H1 (cell line): ENCODE data around the gene WASHC4. TPM values are rescaled to one million over a fixed set of nuclear protein-coding genes. Genes with fewer than 3 reads are reported as not detected.

ENCODE experiments used
- CTCF ChIA-PET: fragments of 300-600 bp; sonication (Branson Sonifier 250); formaldehyde crosslinking; loops from one replicate; lab custom pipeline; 2021; ENCODE audit not compliant: partially characterized antibody; lab: Charles Lee
- POLR2A ChIA-PET: fragments of 300-600 bp; sonication (Branson Sonifier 250); formaldehyde crosslinking; loops from one replicate; lab custom pipeline; 2021; ENCODE audit warnings: inconsistent platforms; ENCODE audit not compliant: partially characterized antibody; lab: Charles Lee
- DNase-seq, 2 experiments: peaks; one replicate each; pipeline versions ENCODE4 v3.0.0 to v3.0.0-alpha.2; 2010 to 2022; ENCODE audit warnings: low spot score in 2 of 2, low read depth in 1 of 2, mixed read lengths in 1 of 2
- FAIRE-seq: peaks from 2 replicates; lab custom pipeline; 2011; peaks lifted over from hg19 to GRCh38; lab: Jason Lieb, UNC
- H2AFZ ChIP-seq: 2 replicates; pipeline ENCODE4 v1.8.1; 2012; ENCODE audit warnings: low read length, inconsistent platforms
- H2AK5ac ChIP-seq: 2 replicates; pipeline ENCODE4 v1.6.1; 2013; ENCODE audit warnings: low read depth, low read length
- H2BK120ac ChIP-seq: replicated peaks from 2 replicates; pipeline ENCODE3; 2013; ENCODE audit warnings: low read depth, low read length, inconsistent platforms
- H2BK12ac ChIP-seq: 2 replicates; pipeline ENCODE4 v1.6.1; 2013; ENCODE audit warnings: low read depth, low read length
- H2BK15ac ChIP-seq: 2 replicates; pipeline ENCODE4 v1.6.1; 2013; ENCODE audit warnings: low read length
- H2BK20ac ChIP-seq: 2 replicates; pipeline ENCODE4 v1.6.1; 2013; ENCODE audit warnings: low read length
- H2BK5ac ChIP-seq: 2 replicates; pipeline ENCODE4 v1.6.1; 2013; ENCODE audit warnings: low read depth, low read length
- H3K14ac ChIP-seq: 2 replicates; pipeline ENCODE4 v1.6.1; 2013; ENCODE audit warnings: inconsistent platforms; ENCODE audit not compliant: insufficient read length
- H3K18ac ChIP-seq: 2 replicates; pipeline ENCODE4 v1.6.1; 2013; ENCODE audit warnings: low read length; ENCODE audit errors: extremely low read depth
- H3K23ac ChIP-seq: 2 replicates; pipeline ENCODE4 v1.6.1; 2013; ENCODE audit warnings: inconsistent platforms; ENCODE audit not compliant: insufficient read length
- H3K23me2 ChIP-seq: 2 replicates; pipeline ENCODE4 v1.6.1; 2013; ENCODE audit warnings: low read depth, low read length
- H3K27ac ChIP-seq: 2 replicates; pipeline ENCODE4 v1.6.1; 2011; ENCODE audit warnings: low read depth, low read length, inconsistent platforms
- H3K27me3 ChIP-seq, 4 experiments: replicated peaks in 1 of 4; 1 replicate in 1 of 4; 2 replicates in 3 of 4; pipeline versions ENCODE4 v1.6.1 to v1.8.1; 2011 to 2013; ENCODE audit warnings: low read length in 3 of 4, mild to moderate bottlenecking in 3 of 4, inconsistent platforms in 2 of 4, mixed read lengths in 2 of 4, moderate library complexity in 1 of 4; ENCODE audit not compliant: control insufficient read depth in 3 of 4, insufficient read depth in 3 of 4; ENCODE audit errors: extremely low read depth in 1 of 4
- H3K36me3 ChIP-seq, 4 experiments: 2 replicates each; pipeline versions ENCODE4 v1.6.1 to v1.8.1; 2011 to 2013; ENCODE audit warnings: mild to moderate bottlenecking in 4 of 4, low read length in 3 of 4, moderate library complexity in 2 of 4, control low read depth in 1 of 4, inconsistent platforms in 1 of 4; ENCODE audit not compliant: insufficient read depth in 4 of 4, control insufficient read depth in 2 of 4
- H3K4ac ChIP-seq: replicated peaks from 2 replicates; pipeline ENCODE3; 2013; ENCODE audit warnings: low read length, low read depth, mixed read lengths, inconsistent platforms; ENCODE audit not compliant: insufficient read length
- H3K4me1 ChIP-seq, 4 experiments: replicated peaks in 1 of 4; 1 replicate in 1 of 4; 2 replicates in 3 of 4; pipeline versions ENCODE4 v1.6.1 to v1.8.1; 2011 to 2013; ENCODE audit warnings: low read length in 3 of 4, inconsistent platforms in 2 of 4, mixed read lengths in 1 of 4; ENCODE audit not compliant: insufficient read depth in 4 of 4, control insufficient read depth in 3 of 4
- H3K4me2 ChIP-seq, 2 experiments: 2 replicates each; pipeline versions ENCODE4 v1.6.1 to v1.8.1; 2011 to 2013; ENCODE audit warnings: low read depth in 2 of 2, low read length in 2 of 2, control low read depth in 1 of 2, inconsistent platforms in 1 of 2, mild to moderate bottlenecking in 1 of 2; ENCODE audit not compliant: insufficient read depth in 1 of 2
- H3K4me3 ChIP-seq, 4 experiments: fragments of 200-600, 300-600 bp in 1 of 4; sonication (generic), shearing (Covaris generic), sonication (Bioruptor Twin) in 1 of 4; 2 replicates each; pipeline versions ENCODE4 v1.5.1 to v1.8.1; 2011 to 2016; ENCODE audit warnings: low read length in 4 of 4, low read depth in 3 of 4, control low read depth in 2 of 4, inconsistent platforms in 2 of 4, mild to moderate bottlenecking in 2 of 4, mixed read lengths in 1 of 4, moderate library complexity in 1 of 4; ENCODE audit not compliant: insufficient read depth in 2 of 4; ENCODE audit errors: extremely low read depth in 1 of 4
- H3K56ac ChIP-seq: replicated peaks from 2 replicates; pipeline ENCODE3; 2013; ENCODE audit warnings: low read depth, mild to moderate bottlenecking, mixed read lengths, low read length, inconsistent platforms; ENCODE audit not compliant: insufficient read length
- H3K79me1 ChIP-seq: 2 replicates; pipeline ENCODE4 v1.6.1; 2013; ENCODE audit warnings: low read depth, low read length, control low read depth
- H3K79me2 ChIP-seq, 2 experiments: 2 replicates each; pipeline versions ENCODE4 v1.6.1 to v1.8.1; 2012 to 2013; ENCODE audit warnings: low read length in 2 of 2, mild to moderate bottlenecking in 2 of 2, inconsistent platforms in 1 of 2; ENCODE audit not compliant: insufficient read depth in 2 of 2, control insufficient read depth in 1 of 2
- H3K9ac ChIP-seq, 4 experiments: replicated peaks in 1 of 4; 1 replicate in 1 of 4; 2 replicates in 3 of 4; pipeline versions ENCODE4 v1.6.1 to v1.8.1; 2011 to 2013; ENCODE audit warnings: low read depth in 3 of 4, low read length in 3 of 4, control low read depth in 2 of 4, mild to moderate bottlenecking in 2 of 4, moderate library complexity in 2 of 4, inconsistent platforms in 1 of 4; ENCODE audit errors: extremely low read depth in 1 of 4
- H3K9me3 ChIP-seq, 2 experiments: 2 replicates each; pipeline versions ENCODE4 v1.6.1 to v1.8.1; 2012 to 2013; ENCODE audit warnings: mild to moderate bottlenecking in 2 of 2, moderate library complexity in 2 of 2, control low read depth in 1 of 2, inconsistent platforms in 1 of 2, low read depth in 1 of 2, low read length in 1 of 2, mixed read lengths in 1 of 2; ENCODE audit not compliant: insufficient read depth in 2 of 2
- H4K20me1 ChIP-seq, 2 experiments: replicated peaks in 1 of 2; 2 replicates each; pipeline versions ENCODE3 to v1.8.1; 2011 to 2013; ENCODE audit warnings: inconsistent platforms in 2 of 2, low read length in 2 of 2, mild to moderate bottlenecking in 1 of 2; ENCODE audit not compliant: insufficient read depth in 2 of 2, control insufficient read depth in 1 of 2
- H4K5ac ChIP-seq: 2 replicates; pipeline ENCODE4 v1.6.1; 2013; ENCODE audit warnings: low read length, low read depth, mixed read lengths, inconsistent platforms; ENCODE audit not compliant: insufficient read length
- H4K8ac ChIP-seq: 2 replicates; pipeline ENCODE4 v1.8.0; 2013; ENCODE audit warnings: mild to moderate bottlenecking, moderate library complexity, low read length, inconsistent platforms; ENCODE audit not compliant: insufficient read depth; ENCODE audit errors: extremely low read depth
- H4K91ac ChIP-seq: replicated peaks from 2 replicates; pipeline ENCODE3; 2013; ENCODE audit warnings: low read length, mixed read lengths, inconsistent platforms; ENCODE audit not compliant: insufficient read length
- FOSL1 ChIP-seq: IDR thresholded peaks from 2 replicates; pipeline ENCODE4 v1.6.1; 2011; ENCODE audit warnings: mild to moderate bottlenecking, low read depth, low read length, moderate library complexity; ENCODE audit not compliant: insufficient read depth
- WGBS, 2 experiments: shearing (Covaris generic) in 1 of 2; methylation state at CpG; one replicate each; pipeline versions ENCODE4 v1.1.6 to v1.1.7; 2013 to 2015; ENCODE audit warnings: low lambda C conversion rate in 2 of 2, mixed read lengths in 2 of 2, inconsistent platforms in 1 of 2, low coverage in 1 of 2, missing lambda C conversion rate in 1 of 2; ENCODE audit not compliant: insufficient replicate concordance in 2 of 2, insufficient coverage in 1 of 2, insufficient read length in 1 of 2; ENCODE audit errors: extremely low coverage in 1 of 2, missing lambda C conversion rate in 1 of 2; 5-methylcytosine and 5-hydroxymethylcytosine counted together
- polyA plus RNA-seq, 7 experiments: library from polyadenylated mRNA; depleted of rRNA in 3 of 7; stranded (reverse) in 5 of 7; unstranded in 2 of 7; fragments of >200 nt in 5 of 7; fragments of 200-250 nt in 2 of 7; gene quantifications; 1 replicate in 5 of 7; 2 replicates in 1 of 7; 4 replicates in 1 of 7; pipeline versions ENCODE4 v1.2.1 to v1.2.3, GENCODE V29; 2011 to 2013; ENCODE audit warnings: missing spikeins in 2 of 7, mixed read lengths in 2 of 7
- total RNA-seq: library from RNA; stranded (reverse); fragmentation: NEBNext Ultra II Directional; extraction: Animal tissue kit (Norgen Biotek cat#: 25700); gene quantifications from 2 replicates; pipeline ENCODE4 v1.2.1, GENCODE V29; 2021

The WASHC4 gene
- total and polyA plus RNA-seq, 2 of the 8 experiments (the other 6 are each of a cell fraction or from before 2014, with no cell fraction given) = 13.0 to 38.5 TPM

DNA sequence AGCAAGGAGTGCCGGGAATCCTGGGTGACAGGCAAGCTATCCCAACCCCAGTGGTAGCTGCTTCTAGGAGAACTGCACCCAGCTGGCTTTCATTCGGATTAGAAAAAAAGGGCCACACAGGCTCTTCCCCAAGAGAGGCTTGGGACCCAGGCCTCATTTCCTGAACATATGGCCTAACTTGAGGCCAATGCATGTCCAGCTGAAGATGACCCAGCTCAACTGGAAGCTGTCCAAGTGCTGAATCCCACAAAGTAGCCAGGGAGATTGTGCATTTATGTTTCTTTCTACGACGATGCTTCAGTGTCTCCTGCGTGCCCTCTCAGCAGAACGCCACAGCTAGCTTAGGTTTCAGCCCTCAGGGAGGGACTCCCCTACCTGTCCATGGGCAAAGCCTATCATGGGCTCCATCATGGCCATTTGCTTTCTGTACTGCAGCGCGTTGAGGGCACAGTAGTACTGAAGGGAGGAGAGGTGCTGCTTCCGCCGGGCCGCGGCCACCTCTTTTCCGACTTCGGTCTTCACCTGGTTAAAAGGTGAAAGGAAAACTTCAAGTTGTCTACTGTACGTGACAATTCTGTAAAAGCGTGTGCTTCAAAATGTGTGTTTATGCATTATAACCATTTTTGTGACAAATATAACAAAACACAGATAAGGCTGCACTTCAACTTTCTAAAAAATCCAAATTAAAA is 99.3 kb downstream of the WASHC4 start:
- no peak overlapping the region for H3K9ac ChIP-seq
- H3K14ac ChIP-seq = no peak overlapping the region
- no peak overlapping the region for H3K4ac ChIP-seq
- no peak overlapping the region for H2BK5ac ChIP-seq
- H2BK20ac ChIP-seq = no peak overlapping the region
- WGBS, 2 experiments = 90% methylated on average over 16 of the region's 16 CpGs; no CpG with 5 or more reads in 1 of the 2 experiments
- H3K4me2 ChIP-seq = no peak overlapping the region
- no peaks in the 10 kb centered on the region for H3K79me1 ChIP-seq
- no peak overlapping the region for H2AK5ac ChIP-seq
- H4K20me1 ChIP-seq = peaks cover 0 to 1% of the 10 kb centered on the region in 2 experiments
- H2BK120ac ChIP-seq = no peak overlapping the region
- H3K4me1 ChIP-seq = no peaks in the 10 kb centered on the region
- H3K23me2 ChIP-seq = no peaks in the 10 kb centered on the region
- H3K23ac ChIP-seq = no peak overlapping the region
- H2BK12ac ChIP-seq = no peak overlapping the region
- H2AFZ ChIP-seq = no peak overlapping the region
- FAIRE-seq (no peak), DNase-seq (no peak)
- H3K27me3 ChIP-seq = no peaks in the 10 kb centered on the region
- TF ChIP-seq FOSL1 = no peak
- no peaks in the 10 kb centered on the region for H3K79me2 ChIP-seq
- no peak overlapping the region for H4K8ac ChIP-seq
- H3K18ac ChIP-seq = no peak overlapping the region
- H3K27ac ChIP-seq = no peak overlapping the region
- ChIA-PET POLR2A (interaction anchor here (0.6 to 1.0 kb wide), 3 partner anchors 12 to 29 kb away, joined by 3 to 4 read pairs (median 3); partner anchors contain the start of gene APPL2), CTCF (interaction anchor here (1.8 kb wide), 1 partner anchor 14 kb away, joined by 5 read pairs; no protein-coding TSS in a partner anchor)
- H4K5ac ChIP-seq = no peak overlapping the region
- H2BK15ac ChIP-seq = no peak overlapping the region
- peaks cover 0 to 15% (median 5%) of the 10 kb centered on the region in 4 experiments; a peak in 3 of 8 replicates for H3K36me3 ChIP-seq
- H4K91ac ChIP-seq = no peak overlapping the region
- no peak overlapping the region for H3K4me3 ChIP-seq
- H3K9me3 ChIP-seq = no peaks in the 10 kb centered on the region
- H3K56ac ChIP-seq = no peak overlapping the region
